ENCODE data around the gene RNF180. TPM values are rescaled to one million over a fixed set of nuclear protein-coding genes. Genes with fewer than 3 reads are reported as not detected.

RNF180 gene
- total and polyA plus RNA-seq, 2 of the 13 experiments (the other 11 are each of a cell fraction or from before 2014, with no cell fraction given): 0.20 TPM; not detected in 1

DNA sequence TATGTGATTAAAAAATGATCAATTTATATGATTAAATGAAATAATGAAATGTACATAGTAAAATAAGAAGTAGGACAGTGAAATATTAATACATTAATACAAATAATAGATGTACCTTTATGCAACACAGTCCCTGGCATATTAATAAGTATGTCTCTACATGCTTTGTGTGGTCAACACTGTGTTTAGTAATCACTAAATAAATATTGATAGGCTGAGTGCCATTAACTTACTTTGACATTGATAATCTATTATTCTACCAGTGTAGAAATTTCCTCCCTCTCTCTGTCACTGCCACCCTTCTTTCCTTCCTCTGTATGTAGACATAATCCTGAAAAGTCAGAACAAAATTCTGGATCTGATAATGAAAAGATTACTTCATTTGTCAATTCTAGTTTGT, 43.7 kb downstream of the RNF180 start:
- no peaks in the 10 kb centered on the region for H3K4me1 ChIP-seq (ENCODE audit: insufficient read depth, low read length)
- ChIA-PET POLR2A (no interaction called here), CTCF (ENCODE audit: low intra/inter-chr PET ratio, low total read pairs) (no interaction called here)
- no peak overlapping the region for H3K9ac ChIP-seq (ENCODE audit: insufficient read depth, low read depth, low read length)
- H3K4me3 ChIP-seq (replicated peaks in 1 of 3; ENCODE audit: insufficient read depth in 1 of 3, low read depth in 2 of 3, low read length in 3 of 3): no peak overlapping the region
- no peak overlapping the region for H3K27ac ChIP-seq (ENCODE audit: extremely low read length, insufficient read depth, low read length)
- H3K4me2 ChIP-seq (ENCODE audit: low read depth, low read length): no peak overlapping the region
- no TSS peak for BruUV-seq (replicated peaks)
- H3K36me3 ChIP-seq (replicated peaks in 1 of 2; ENCODE audit: control insufficient read depth in 1 of 2, insufficient read depth in 2 of 2, low read length in 2 of 2): no peaks in the 10 kb centered on the region
- TF ChIP-seq, protein P1, sequence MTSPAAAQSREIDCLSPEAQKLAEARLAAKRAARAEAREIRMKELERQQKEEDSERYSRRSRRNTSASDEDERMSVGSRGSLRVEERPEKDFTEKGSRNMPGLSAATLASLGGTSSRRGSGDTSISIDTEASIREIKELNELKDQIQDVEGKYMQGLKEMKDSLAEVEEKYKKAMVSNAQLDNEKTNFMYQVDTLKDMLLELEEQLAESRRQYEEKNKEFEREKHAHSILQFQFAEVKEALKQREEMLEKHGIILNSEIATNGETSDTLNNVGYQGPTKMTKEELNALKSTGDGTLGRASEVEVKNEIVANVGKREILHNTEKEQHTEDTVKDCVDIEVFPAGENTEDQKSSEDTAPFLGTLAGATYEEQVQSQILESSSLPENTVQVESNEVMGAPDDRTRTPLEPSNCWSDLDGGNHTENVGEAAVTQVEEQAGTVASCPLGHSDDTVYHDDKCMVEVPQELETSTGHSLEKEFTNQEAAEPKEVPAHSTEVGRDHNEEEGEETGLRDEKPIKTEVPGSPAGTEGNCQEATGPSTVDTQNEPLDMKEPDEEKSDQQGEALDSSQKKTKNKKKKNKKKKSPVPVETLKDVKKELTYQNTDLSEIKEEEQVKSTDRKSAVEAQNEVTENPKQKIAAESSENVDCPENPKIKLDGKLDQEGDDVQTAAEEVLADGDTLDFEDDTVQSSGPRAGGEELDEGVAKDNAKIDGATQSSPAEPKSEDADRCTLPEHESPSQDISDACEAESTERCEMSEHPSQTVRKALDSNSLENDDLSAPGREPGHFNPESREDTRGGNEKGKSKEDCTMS (CRISPR knock-in tag; conservative IDR thresholded peaks at IDR 0.05): no peak
- TF ChIP-seq SIX4 (CRISPR knock-in tag; IDR thresholded peaks at IDR 0.05) (no peak), ZNF235 (CRISPR knock-in tag; IDR thresholded peaks at IDR 0.05; ENCODE audit: borderline replicate concordance) (no peak), GPN1 (CRISPR knock-in tag; IDR thresholded peaks at IDR 0.05; ENCODE audit: borderline replicate concordance) (no peak), U2AF2 (IDR thresholded peaks at IDR 0.05; ENCODE audit: low read depth, low read length) (no peak), CENPX (CRISPR knock-in tag; IDR thresholded peaks at IDR 0.05) (no peak), PHF21A (CRISPR knock-in tag; IDR thresholded peaks at IDR 0.05) (no peak)
- ATAC-seq (no peak), DNase-seq (ENCODE audit: low spot score) (no peak), FAIRE-seq (no peak)
- no peak overlapping the region for H2AFZ ChIP-seq (ENCODE audit: low read length)
- no peaks in the 10 kb centered on the region for H4K20me1 ChIP-seq (ENCODE audit: insufficient read depth, low read length)
- H3K9me3 ChIP-seq (ENCODE audit: low read length): no peaks in the 10 kb centered on the region
- no peaks in the 10 kb centered on the region for H3K27me3 ChIP-seq (ENCODE audit: control insufficient read depth in 1 of 2, insufficient read depth in 2 of 2, low read length in 2 of 2)
- no peaks in the 10 kb centered on the region for H3K79me2 ChIP-seq (ENCODE audit: insufficient read depth, low read length)
- in situ Hi-C loops (cut with HindIII; ENCODE audit: extremely low pct_ligation_motif_present, low pct_unique_long_range_greater_than_20kb): no loop called here
- intact Hi-C loops (cut with micrococcal nuclease; ENCODE audit: unreplicated experiment): loop anchor here (2.0 kb wide), 1 partner anchor 135 kb away; no protein-coding TSS in a partner anchor

DNA sequence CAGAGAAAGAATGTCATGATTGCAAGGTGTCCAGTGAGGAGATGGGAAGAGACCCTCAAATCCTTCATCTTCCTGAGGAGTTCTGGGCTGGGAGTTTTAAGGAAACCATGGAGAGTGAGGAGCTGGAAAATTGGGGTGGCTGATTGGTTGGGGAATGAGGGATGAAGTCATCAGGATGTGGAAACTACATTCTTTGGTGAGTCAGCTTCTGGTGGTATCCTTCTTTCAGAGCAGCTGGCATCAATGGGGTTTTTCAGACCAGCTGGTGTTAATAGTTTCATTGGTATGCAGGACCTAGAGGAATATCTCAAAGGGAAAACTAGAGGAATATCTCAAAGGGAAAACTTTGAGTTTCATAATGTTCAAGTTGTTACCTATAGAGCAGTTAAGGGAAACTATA, 45.2 kb downstream of the RNF180 start:
- in situ Hi-C loops (cut with HindIII; ENCODE audit: extremely low pct_ligation_motif_present, low pct_unique_long_range_greater_than_20kb) (no loop called here), intact Hi-C loops (cut with micrococcal nuclease; ENCODE audit: unreplicated experiment) (no loop called here)
- H3K4me1 ChIP-seq (ENCODE audit: insufficient read depth, low read length): no peaks in the 10 kb centered on the region
- TF ChIP-seq THAP7 (CRISPR knock-in tag; IDR thresholded peaks at IDR 0.05) (no peak), SAFB2 (CRISPR knock-in tag; IDR thresholded peaks at IDR 0.05; ENCODE audit: borderline replicate concordance, low read depth) (no peak), PAF1 (CRISPR knock-in tag; IDR thresholded peaks at IDR 0.05) (no peak), AGO2 (optimal IDR thresholded peaks at IDR 0.05; ENCODE audit: low read depth, low read length) (no peak)
- TF ChIP-seq, protein P2, sequence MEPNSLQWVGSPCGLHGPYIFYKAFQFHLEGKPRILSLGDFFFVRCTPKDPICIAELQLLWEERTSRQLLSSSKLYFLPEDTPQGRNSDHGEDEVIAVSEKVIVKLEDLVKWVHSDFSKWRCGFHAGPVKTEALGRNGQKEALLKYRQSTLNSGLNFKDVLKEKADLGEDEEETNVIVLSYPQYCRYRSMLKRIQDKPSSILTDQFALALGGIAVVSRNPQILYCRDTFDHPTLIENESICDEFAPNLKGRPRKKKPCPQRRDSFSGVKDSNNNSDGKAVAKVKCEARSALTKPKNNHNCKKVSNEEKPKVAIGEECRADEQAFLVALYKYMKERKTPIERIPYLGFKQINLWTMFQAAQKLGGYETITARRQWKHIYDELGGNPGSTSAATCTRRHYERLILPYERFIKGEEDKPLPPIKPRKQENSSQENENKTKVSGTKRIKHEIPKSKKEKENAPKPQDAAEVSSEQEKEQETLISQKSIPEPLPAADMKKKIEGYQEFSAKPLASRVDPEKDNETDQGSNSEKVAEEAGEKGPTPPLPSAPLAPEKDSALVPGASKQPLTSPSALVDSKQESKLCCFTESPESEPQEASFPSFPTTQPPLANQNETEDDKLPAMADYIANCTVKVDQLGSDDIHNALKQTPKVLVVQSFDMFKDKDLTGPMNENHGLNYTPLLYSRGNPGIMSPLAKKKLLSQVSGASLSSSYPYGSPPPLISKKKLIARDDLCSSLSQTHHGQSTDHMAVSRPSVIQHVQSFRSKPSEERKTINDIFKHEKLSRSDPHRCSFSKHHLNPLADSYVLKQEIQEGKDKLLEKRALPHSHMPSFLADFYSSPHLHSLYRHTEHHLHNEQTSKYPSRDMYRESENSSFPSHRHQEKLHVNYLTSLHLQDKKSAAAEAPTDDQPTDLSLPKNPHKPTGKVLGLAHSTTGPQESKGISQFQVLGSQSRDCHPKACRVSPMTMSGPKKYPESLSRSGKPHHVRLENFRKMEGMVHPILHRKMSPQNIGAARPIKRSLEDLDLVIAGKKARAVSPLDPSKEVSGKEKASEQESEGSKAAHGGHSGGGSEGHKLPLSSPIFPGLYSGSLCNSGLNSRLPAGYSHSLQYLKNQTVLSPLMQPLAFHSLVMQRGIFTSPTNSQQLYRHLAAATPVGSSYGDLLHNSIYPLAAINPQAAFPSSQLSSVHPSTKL (CRISPR knock-in tag; IDR thresholded peaks at IDR 0.05): no peak

More for the DNA sequence above, 45.2 kb downstream of the RNF180 start:
- ChIA-PET POLR2A (no interaction called here), CTCF (ENCODE audit: low intra/inter-chr PET ratio, low total read pairs) (no interaction called here)
- BruUV-seq (replicated peaks): no TSS peak
- H3K27me3 ChIP-seq (ENCODE audit: control insufficient read depth in 1 of 2, insufficient read depth in 2 of 2, low read length in 2 of 2): no peaks in the 10 kb centered on the region
- H4K20me1 ChIP-seq (ENCODE audit: insufficient read depth, low read length): no peaks in the 10 kb centered on the region
- FAIRE-seq: no peak
- no peaks in the 10 kb centered on the region for H3K9me3 ChIP-seq (ENCODE audit: low read length)
- DNase-seq (ENCODE audit: low spot score): no peak
- no peak overlapping the region for H3K4me3 ChIP-seq (replicated peaks in 1 of 3; ENCODE audit: insufficient read depth in 1 of 3, low read depth in 2 of 3, low read length in 3 of 3)
- no peak overlapping the region for H3K9ac ChIP-seq (ENCODE audit: insufficient read depth, low read depth, low read length)
- no peak overlapping the region for H3K4me2 ChIP-seq (ENCODE audit: low read depth, low read length)
- no peak overlapping the region for H3K27ac ChIP-seq (ENCODE audit: extremely low read length, insufficient read depth, low read length)
- no peaks in the 10 kb centered on the region for H3K79me2 ChIP-seq (ENCODE audit: insufficient read depth, low read length)
- ATAC-seq: no peak
- no peaks in the 10 kb centered on the region for H3K36me3 ChIP-seq (replicated peaks in 1 of 2; ENCODE audit: control insufficient read depth in 1 of 2, insufficient read depth in 2 of 2, low read length in 2 of 2)
- no peak overlapping the region for H2AFZ ChIP-seq (ENCODE audit: low read length)

Data from HepG2 (cell line).